GM18508 (cell line): Measurements from ENCODE around the gene GNAO1.

Experiments used
- ATAC-seq: cut with Tn5 transposase; IDR thresholded peaks from one replicate; pipeline ENCODE4 v1.9.1; 2021; ENCODE audit warnings: moderate number of reproducible peaks; ENCODE audit not compliant: insufficient read depth, unreplicated experiment

The GNAO1 gene

GRCh38 chr16:56305956-56306565 is 114.8 kb downstream of the GNAO1 start:
- no peak for ATAC-seq

DNA sequence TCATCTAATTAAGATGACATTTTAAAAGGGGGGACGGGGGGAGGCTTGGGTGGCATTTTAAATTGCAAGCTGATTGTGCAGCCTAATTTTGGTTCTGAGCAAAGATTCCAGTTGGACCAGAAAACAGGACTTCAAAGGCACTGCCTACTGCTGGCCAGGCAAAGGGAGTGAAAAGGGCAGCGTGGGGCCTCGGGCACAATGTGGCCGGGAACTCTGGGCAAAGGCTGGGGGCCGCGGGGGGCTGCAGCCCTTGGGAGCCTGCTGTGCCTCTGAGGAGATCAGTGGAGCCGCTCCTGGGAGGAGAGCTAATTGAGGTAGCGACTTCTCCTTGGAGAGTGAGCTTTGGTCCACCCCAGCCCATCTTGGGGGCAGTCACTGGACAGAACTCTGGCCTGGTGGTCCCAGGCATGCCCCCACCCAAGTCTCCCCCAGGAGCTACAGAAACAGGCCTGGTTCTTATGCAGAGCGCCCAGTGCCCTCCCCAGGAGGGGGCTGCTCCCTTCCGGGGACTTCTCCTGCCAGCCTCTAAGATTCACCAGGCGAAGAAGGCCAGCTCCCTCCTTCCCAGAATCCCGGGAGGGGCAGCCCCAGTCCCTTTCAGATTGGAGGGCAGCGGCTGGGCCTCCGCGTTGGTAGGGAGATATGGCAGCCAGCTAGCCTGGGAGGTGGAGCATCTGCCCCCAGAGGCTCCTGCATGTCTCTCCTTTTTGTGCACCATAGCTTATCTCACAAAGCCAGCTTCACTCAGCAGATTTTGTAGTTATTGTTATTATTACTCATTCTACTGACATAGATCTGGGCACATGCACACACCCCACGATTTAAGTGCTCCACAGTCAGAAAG is 115.6 kb downstream of the GNAO1 start:
- ATAC-seq = no peak

DNA sequence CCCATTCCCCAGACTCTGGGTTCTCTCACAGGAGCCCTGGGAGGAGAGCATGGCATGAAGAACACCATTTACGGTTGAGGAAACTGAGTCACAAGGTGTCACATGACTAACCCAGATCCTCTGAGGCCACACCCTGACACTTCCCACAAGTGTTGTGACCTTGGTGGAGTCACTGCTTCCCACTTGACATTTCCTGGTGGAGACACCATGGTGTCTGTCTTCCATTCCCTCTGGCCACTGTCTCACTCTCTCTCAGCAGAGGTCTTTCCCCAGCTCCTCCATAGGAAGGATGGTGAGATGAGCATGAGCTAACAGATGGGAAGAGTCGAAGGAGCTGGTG is 116.2 kb downstream of the GNAO1 start:
- no peak for ATAC-seq

- ATAC-seq = no peak
Observed at GRCh38 chr16:56309008-56309407, 117.7 kb downstream of the GNAO1 start.

DNA sequence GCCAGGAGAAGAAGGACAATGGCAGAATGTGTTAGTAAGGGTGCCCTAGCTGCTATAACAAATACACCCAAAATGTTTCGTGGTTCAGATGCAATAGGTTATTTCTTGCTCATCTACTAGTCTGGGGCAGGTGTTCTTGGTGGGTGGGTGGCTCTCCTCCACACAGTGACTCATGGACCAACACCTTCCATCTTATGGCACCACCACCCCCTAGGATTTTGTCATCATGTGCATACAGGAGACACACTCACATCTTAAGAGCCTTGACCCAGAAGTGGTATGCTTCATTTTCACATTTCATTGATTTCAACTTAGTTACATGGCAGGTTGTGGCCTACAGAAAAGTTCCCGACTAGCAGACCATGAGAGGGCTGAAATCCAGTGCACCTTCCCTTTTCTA is 119.4 kb downstream of the GNAO1 start:
- no peak for ATAC-seq

- no peak for ATAC-seq
Observed at GRCh38 chr16:56311208-56312027, 120.1 kb downstream of the GNAO1 start.

- ATAC-seq = no peak
Observed at GRCh38 chr16:56312028-56312300, 120.7 kb downstream of the GNAO1 start.

GRCh38 chr16:56312556-56312955 is 121.3 kb downstream of the GNAO1 start:
- ATAC-seq = no peak

GRCh38 chr16:56314244-56314850 is 123.1 kb downstream of the GNAO1 start:
- no peak for ATAC-seq

- no peak for ATAC-seq
Observed at GRCh38 chr16:56315955-56316354, 124.7 kb downstream of the GNAO1 start.

DNA sequence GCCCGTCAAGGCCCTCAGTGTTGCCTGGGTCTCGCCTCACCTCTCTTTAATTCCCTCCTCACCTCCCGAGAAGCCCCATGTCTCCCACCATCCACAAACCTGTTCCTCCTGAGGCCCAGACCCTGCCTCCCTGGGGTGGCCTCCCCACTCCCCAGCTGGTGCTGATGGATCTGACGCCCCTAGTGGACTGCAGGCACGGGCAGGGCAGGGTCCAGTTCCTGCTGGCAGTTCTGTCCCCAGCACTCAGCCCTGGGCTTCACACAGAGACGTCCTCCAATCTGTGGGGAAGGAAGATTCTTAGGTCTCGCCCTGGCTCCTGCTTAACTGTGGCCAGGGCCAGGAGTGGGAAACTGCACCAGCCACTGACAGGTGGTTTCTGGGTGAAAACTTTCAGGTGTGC is 125.3 kb downstream of the GNAO1 start:
- ATAC-seq = no peak

DNA sequence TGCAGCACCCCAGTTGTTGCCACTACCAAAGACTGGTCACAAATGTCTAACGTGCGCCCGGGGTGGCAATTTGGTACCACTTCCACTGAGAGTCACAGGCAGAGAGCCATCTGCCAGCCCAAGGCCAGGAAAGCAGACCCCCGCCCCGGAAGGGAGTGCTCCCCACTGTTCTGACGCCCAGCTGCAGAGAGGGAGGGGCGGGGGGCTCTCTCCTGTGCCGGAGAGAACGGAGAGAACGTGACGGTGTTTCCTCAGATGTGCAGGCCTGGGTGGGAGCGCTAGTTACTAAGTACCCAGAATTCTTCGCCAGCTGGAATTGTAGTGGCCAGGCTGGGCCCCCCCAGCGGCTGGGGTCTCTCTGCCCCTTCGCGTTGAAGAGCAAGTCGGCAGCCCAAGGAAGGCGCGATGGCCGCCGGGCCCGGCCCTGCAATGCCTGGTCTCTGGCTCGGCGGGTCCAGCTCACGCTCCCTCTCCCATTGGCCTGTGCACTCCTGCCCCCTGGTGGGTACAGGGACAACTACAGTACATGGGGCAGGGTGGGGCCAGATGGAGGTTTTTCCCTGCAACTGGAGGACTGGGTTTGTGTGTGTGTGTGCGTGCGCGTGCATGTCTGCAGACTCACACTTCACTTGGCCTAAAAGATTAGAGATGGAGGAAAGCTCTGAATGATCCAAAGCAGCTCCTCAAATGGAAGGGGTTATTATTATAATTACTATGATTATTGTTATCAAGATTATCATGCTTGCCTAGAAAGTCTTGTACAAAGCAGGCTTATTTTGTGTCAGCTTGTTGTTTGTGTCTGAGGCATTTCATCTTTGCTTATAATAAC is 126.9 kb downstream of the GNAO1 start:
- ATAC-seq = peak; percentile 80

GRCh38 chr16:56318827-56319140 is 127.5 kb downstream of the GNAO1 start:
- ATAC-seq = no peak

DNA sequence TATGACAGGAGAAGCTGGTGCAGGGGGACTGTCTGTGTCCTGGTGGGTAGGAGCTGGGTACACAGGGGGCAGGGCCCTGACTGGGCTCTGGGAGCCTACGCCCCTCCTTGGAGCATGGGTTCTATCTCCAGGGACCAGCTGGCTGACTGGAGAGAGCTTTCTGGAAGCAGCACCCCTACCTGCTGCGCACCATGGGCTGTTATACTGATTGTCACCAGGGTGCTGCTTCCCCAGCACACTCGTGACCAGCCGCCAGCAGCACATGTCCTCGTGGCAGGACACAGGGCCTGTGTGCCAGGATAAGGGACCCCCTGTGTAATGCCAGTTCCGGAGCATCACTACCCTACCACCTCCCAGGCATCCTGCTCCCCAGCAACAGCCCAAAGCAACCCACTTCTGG is 128.1 kb downstream of the GNAO1 start:
- no peak for ATAC-seq

- ATAC-seq = no peak
Observed at GRCh38 chr16:56320056-56320455, 128.8 kb downstream of the GNAO1 start.

DNA sequence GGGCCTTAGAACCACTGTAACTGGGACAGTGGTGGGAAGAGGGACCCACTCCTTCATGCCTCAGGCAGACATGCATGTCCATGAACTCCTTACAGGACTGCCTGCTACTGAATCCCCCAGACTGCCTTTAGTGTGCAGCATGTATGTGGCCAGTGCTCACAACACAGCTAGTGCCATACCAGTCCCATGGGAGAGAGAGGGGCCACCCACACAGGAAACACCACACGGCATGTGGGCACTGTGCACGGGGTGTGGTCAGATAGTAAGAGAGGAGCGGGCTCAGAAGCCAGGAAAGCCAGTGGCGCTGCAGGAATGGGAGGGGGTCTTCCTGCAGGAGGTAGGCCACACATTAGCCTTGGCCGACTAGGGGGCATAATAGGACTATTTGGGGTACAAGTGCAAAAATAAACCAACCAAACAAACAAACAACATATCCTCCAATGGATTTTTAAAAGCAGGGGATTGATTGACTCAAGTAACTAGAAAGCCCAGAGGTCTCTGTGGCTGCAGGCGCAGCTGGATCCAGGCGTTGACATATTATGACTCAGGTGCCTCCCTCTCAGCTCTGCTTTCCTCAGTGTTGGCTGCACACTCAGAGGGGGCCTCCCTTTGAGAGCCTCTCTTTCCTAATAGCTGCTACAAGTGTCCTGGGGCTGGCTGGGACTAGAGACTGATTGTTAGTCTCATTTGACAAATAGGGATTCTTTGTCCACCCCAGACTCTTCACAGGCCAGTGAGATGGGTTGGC is 129.7 kb downstream of the GNAO1 start:
- ATAC-seq = no peak

GRCh38 chr16:56321571-56321970 is 130.3 kb downstream of the GNAO1 start:
- no peak for ATAC-seq

- no peak for ATAC-seq
Observed at GRCh38 chr16:56324406-56324805, 133.1 kb downstream of the GNAO1 start.

- ATAC-seq = no peak
Observed at GRCh38 chr16:56325956-56326355, 134.7 kb downstream of the GNAO1 start.
